Measurements from ENCODE around the gene RCAN2.

DNA sequence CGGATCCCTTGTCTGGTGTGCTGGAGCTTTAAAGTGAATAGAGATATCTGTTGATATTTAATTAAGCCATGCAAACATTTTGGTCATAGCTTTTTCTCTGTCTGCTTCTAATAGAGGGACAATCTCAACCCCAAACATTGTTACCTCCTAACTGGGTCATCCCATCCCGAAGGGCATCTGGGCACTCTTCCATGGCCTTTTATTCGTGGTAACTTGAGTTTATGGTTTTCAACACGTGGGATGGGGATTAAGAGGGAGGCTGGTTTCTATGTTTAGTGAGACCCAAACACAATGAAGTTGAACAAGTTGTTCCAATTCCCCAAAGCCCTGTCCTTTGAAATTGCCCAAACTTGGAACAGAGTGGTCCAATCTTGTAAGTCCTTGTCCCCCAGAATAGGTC lies 319.1 kb downstream of the RCAN2 start:
- TF ChIP-seq, protein P1, sequence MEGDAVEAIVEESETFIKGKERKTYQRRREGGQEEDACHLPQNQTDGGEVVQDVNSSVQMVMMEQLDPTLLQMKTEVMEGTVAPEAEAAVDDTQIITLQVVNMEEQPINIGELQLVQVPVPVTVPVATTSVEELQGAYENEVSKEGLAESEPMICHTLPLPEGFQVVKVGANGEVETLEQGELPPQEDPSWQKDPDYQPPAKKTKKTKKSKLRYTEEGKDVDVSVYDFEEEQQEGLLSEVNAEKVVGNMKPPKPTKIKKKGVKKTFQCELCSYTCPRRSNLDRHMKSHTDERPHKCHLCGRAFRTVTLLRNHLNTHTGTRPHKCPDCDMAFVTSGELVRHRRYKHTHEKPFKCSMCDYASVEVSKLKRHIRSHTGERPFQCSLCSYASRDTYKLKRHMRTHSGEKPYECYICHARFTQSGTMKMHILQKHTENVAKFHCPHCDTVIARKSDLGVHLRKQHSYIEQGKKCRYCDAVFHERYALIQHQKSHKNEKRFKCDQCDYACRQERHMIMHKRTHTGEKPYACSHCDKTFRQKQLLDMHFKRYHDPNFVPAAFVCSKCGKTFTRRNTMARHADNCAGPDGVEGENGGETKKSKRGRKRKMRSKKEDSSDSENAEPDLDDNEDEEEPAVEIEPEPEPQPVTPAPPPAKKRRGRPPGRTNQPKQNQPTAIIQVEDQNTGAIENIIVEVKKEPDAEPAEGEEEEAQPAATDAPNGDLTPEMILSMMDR (IDR thresholded peaks at IDR 0.05): no peak
- no peak for TF ChIP-seq POLR2A (IDR thresholded peaks at IDR 0.05)

All from adrenal gland (tissue), 5 donors.